Neural progenitor cell (in vitro differentiated cells): Measurements from ENCODE around the gene MED13L. TPM values are rescaled to one million over a fixed set of nuclear protein-coding genes. Genes with fewer than 3 reads are reported as not detected.

Experiments
- DNase-seq: peaks from one replicate; pipeline ENCODE4 v3.0.0-alpha.2; 2016; ENCODE audit warnings: low spot score
- H2AFZ ChIP-seq: fragments of 200-600 bp; sonication (generic); replicated peaks from 2 replicates; pipeline ENCODE4 v1.6.1; 2016; ENCODE audit warnings: antibody characterized with exemption
- H3F3A ChIP-seq: fragments of 200-600 bp; sonication (generic); 2 replicates; pipeline ENCODE4 v1.6.1; 2016; ENCODE audit warnings: antibody characterized with exemption, low read depth
- H3K27ac ChIP-seq: fragments of 200-600 bp; sonication (generic); 2 replicates; pipeline ENCODE4 v1.5.1; 2016; ENCODE audit warnings: mild to moderate bottlenecking
- H3K27me3 ChIP-seq: fragments of 200-600 bp; sonication (generic); 2 replicates; pipeline ENCODE4 v1.6.1; 2016; ENCODE audit warnings: mild to moderate bottlenecking, moderate library complexity
- H3K36me3 ChIP-seq: fragments of 200-600 bp; sonication (generic); 2 replicates; pipeline ENCODE4 v1.5.1; 2016
- H3K4me1 ChIP-seq: fragments of 200-600 bp; sonication (generic); 2 replicates; pipeline ENCODE4 v1.6.1; 2016; ENCODE audit warnings: mixed run types
- H3K4me2 ChIP-seq: fragments of 200-600 bp; sonication (generic); 2 replicates; pipeline ENCODE4 v1.6.1; 2016
- H3K4me3 ChIP-seq: fragments of 200-600 bp; sonication (generic); 2 replicates; pipeline ENCODE4 v1.5.1; 2016
- H3K79me2 ChIP-seq: fragments of 200-600 bp; sonication (generic); 2 replicates; pipeline ENCODE4 v1.6.1; 2016; ENCODE audit warnings: low read depth
- H3K9ac ChIP-seq: fragments of 200-600 bp; sonication (generic); 2 replicates; pipeline ENCODE4 v1.6.1; 2016
- H3K9me3 ChIP-seq: fragments of 200-600 bp; sonication (generic); 2 replicates; pipeline ENCODE4 v1.5.1; 2016; ENCODE audit warnings: low read depth
- H4K20me1 ChIP-seq: fragments of 200-600 bp; sonication (generic); 2 replicates; pipeline ENCODE4 v1.6.1; 2016; ENCODE audit warnings: low read depth
- H3K27ac Mint-ChIP-seq: 3 replicates; pipeline ENCODE4 v1.8.0; 2021; ENCODE audit warnings: mixed read lengths
- H3K27me3 Mint-ChIP-seq: 2 replicates; pipeline ENCODE4 v1.8.0; 2022; ENCODE audit warnings: low read depth, mild to moderate bottlenecking, inconsistent platforms, moderate library complexity, mixed read lengths; ENCODE audit not compliant: insufficient read depth
- H3K36me3 Mint-ChIP-seq: 3 replicates; pipeline ENCODE4 v1.8.0; 2021; ENCODE audit warnings: mixed read lengths
- H3K4me1 Mint-ChIP-seq: 3 replicates; pipeline ENCODE4 v1.8.0; 2021; ENCODE audit warnings: mixed read lengths
- H3K4me3 Mint-ChIP-seq: 3 replicates; pipeline ENCODE4 v1.8.0; 2021; ENCODE audit warnings: mild to moderate bottlenecking, moderate library complexity, mixed read lengths
- H3K9me3 Mint-ChIP-seq: 3 replicates; pipeline ENCODE4 v1.8.0; 2020; ENCODE audit warnings: mixed read lengths
- EZH2 ChIP-seq: fragments of 200-600 bp; sonication (generic); IDR thresholded peaks from 2 replicates; pipeline ENCODE4 v1.6.1; 2017; ENCODE audit warnings: antibody characterized with exemption, mild to moderate bottlenecking, moderate library complexity
- EZH2phosphoT487 ChIP-seq: fragments of 200-600 bp; sonication (generic); IDR thresholded peaks from 2 replicates; pipeline ENCODE4 v1.6.1; 2017; ENCODE audit warnings: antibody characterized with exemption
- total RNA-seq: library from RNA; depleted of rRNA; stranded (reverse); fragments of >200 nt; gene quantifications from 2 replicates; pipeline ENCODE4 v1.2.3, GENCODE V29; 2015; ENCODE audit warnings: low replicate concordance
- TF ChIP-seq, protein P1 (sequence below): fragments of 200-600 bp; sonication (generic); IDR thresholded peaks from 2 replicates; pipeline ENCODE4 v1.5.1; 2017; ENCODE audit warnings: antibody characterized with exemption, mild to moderate bottlenecking

The MED13L gene
- total RNA-seq, 1 donor from 2014 or later: 149 TPM

DNA sequence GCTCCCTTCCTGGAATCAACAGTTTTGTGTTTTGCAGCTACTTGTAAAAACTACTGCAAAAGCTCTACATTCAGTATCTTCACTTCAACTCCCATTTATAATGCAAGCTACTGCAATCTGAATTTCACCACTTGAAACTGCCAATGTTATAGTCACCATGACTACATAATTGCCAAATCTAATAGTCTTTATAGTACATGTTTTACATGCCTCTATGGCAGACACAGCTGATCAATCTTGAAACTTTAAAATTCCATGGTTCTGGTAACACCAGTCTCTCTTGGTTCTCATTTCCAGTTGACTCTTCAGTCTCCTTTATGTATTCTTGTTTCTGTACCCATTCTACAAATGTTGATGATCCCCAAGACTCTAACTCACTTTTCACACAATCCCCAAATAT, 185.9 kb downstream of the MED13L start:
- TF ChIP-seq EZH2: no peak
- TF ChIP-seq EZH2phosphoT487: no peak
- TF ChIP-seq, protein P1, sequence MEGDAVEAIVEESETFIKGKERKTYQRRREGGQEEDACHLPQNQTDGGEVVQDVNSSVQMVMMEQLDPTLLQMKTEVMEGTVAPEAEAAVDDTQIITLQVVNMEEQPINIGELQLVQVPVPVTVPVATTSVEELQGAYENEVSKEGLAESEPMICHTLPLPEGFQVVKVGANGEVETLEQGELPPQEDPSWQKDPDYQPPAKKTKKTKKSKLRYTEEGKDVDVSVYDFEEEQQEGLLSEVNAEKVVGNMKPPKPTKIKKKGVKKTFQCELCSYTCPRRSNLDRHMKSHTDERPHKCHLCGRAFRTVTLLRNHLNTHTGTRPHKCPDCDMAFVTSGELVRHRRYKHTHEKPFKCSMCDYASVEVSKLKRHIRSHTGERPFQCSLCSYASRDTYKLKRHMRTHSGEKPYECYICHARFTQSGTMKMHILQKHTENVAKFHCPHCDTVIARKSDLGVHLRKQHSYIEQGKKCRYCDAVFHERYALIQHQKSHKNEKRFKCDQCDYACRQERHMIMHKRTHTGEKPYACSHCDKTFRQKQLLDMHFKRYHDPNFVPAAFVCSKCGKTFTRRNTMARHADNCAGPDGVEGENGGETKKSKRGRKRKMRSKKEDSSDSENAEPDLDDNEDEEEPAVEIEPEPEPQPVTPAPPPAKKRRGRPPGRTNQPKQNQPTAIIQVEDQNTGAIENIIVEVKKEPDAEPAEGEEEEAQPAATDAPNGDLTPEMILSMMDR: no peak
- H3K27me3 ChIP-seq: no peaks in the 10 kb centered on the region
- H3K27me3 Mint-ChIP-seq: no peaks in the 10 kb centered on the region
- peaks cover 2% of the 10 kb centered on the region for H3K9me3 Mint-ChIP-seq
- H3K9me3 ChIP-seq: no peaks in the 10 kb centered on the region
- H3K36me3 Mint-ChIP-seq: peaks cover 5% of the 10 kb centered on the region
- H3K9ac ChIP-seq: no peak overlapping the region
- H3K27ac Mint-ChIP-seq: no peak overlapping the region
- H4K20me1 ChIP-seq: peaks cover 44% of the 10 kb centered on the region
- H3K4me1 Mint-ChIP-seq: peaks cover 28% of the 10 kb centered on the region
- H2AFZ ChIP-seq: no peak overlapping the region
- peaks cover 18% of the 10 kb centered on the region for H3K4me1 ChIP-seq
- no peak for DNase-seq
- peaks cover 92% of the 10 kb centered on the region for H3K79me2 ChIP-seq
- H3K36me3 ChIP-seq: peaks cover 3% of the 10 kb centered on the region
- no peak overlapping the region for H3K27ac ChIP-seq
- H3K4me3 ChIP-seq: no peak overlapping the region
- H3F3A ChIP-seq: peaks cover 16% of the 10 kb centered on the region
- no peak overlapping the region for H3K4me3 Mint-ChIP-seq
- H3K4me2 ChIP-seq: no peak overlapping the region

DNA sequence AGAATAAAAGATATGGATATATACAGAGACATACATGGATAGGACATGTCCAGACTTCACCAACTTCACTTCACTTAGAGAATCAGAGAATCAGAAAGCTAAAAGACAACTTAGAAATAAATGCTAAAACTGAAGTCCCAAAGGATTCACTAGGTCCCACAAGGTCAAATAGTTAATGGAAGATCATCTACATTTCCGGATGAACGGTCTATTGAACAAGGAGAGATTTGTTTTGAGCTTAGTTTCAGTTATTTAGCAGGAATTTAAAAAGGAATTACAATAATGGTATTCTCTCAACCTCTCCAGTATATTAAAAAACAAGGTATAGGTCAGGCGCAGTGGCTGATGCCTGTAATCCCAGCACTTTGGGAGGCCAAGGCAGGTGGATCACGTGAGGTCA, 187.0 kb downstream of the MED13L start:
- peaks cover 51% of the 10 kb centered on the region for H4K20me1 ChIP-seq
- Mint-ChIP-seq H3K27me3 (no peaks in the 10 kb centered on the region), H3K4me3 (no peak overlapping the region), H3K27ac (no peak overlapping the region), H3K4me1 (peaks cover 35% of the 10 kb centered on the region), H3K36me3 (peaks cover 5% of the 10 kb centered on the region), H3K9me3 (peaks cover 2% of the 10 kb centered on the region)
- H3K4me2 ChIP-seq: no peak overlapping the region
- peaks cover 16% of the 10 kb centered on the region for H3F3A ChIP-seq
- no peak for TF ChIP-seq EZH2
- TF ChIP-seq, protein P1: no peak
- TF ChIP-seq EZH2phosphoT487: no peak
- H3K4me3 ChIP-seq: no peak overlapping the region
- DNase-seq: no peak
- no peak overlapping the region for H3K27ac ChIP-seq
- peaks cover 97% of the 10 kb centered on the region for H3K79me2 ChIP-seq
- no peaks in the 10 kb centered on the region for H3K27me3 ChIP-seq
- no peaks in the 10 kb centered on the region for H3K9me3 ChIP-seq
- H3K4me1 ChIP-seq: peaks cover 28% of the 10 kb centered on the region
- no peak overlapping the region for H2AFZ ChIP-seq
- no peak overlapping the region for H3K9ac ChIP-seq
- peaks cover 3% of the 10 kb centered on the region for H3K36me3 ChIP-seq

DNA sequence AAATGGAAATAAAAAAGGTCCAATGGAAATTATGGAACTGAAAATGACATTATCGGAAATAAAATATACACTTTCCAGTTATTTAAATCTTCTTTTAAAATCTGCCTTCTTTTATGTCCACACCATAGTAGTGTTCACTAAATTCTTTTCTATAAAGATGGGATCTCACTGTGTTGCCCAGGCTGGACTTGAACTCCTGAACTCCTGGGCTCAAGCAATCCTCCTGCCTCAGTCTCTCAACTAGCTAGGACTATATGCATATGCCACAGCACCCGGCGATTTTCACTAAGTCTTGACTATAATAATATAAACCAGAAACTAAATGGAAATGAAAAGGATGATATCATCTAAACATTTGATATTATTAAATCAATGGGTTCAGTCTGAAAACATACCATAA, 188.4 kb downstream of the MED13L start:
- H2AFZ ChIP-seq: no peak overlapping the region
- H3K27me3 Mint-ChIP-seq: no peaks in the 10 kb centered on the region
- H3K9me3 ChIP-seq: no peaks in the 10 kb centered on the region
- H3K9ac ChIP-seq: no peak overlapping the region
- H3K4me2 ChIP-seq: peak overlapping the region; percentile 29
- H3F3A ChIP-seq: peaks cover 15% of the 10 kb centered on the region
- no peak overlapping the region for H3K4me3 ChIP-seq
- no peak for TF ChIP-seq EZH2phosphoT487
- TF ChIP-seq EZH2: no peak
- TF ChIP-seq, protein P1: no peak
- no peaks in the 10 kb centered on the region for H3K27me3 ChIP-seq
- peaks cover 28% of the 10 kb centered on the region for H3K4me1 ChIP-seq
- H3K4me3 Mint-ChIP-seq: no peak overlapping the region
- H3K9me3 Mint-ChIP-seq: peaks cover 2% of the 10 kb centered on the region
- H4K20me1 ChIP-seq: peaks cover 51% of the 10 kb centered on the region
- peaks cover 5% of the 10 kb centered on the region for H3K36me3 Mint-ChIP-seq
- no peak for DNase-seq
- H3K4me1 Mint-ChIP-seq: peaks cover 33% of the 10 kb centered on the region
- no peak overlapping the region for H3K27ac ChIP-seq
- no peaks in the 10 kb centered on the region for H3K36me3 ChIP-seq
- peaks cover 98% of the 10 kb centered on the region for H3K79me2 ChIP-seq
- no peak overlapping the region for H3K27ac Mint-ChIP-seq
